Measurements from ENCODE around the gene NUMBL. TPM values are rescaled to one million over a fixed set of nuclear protein-coding genes. Genes with fewer than 3 reads are reported as not detected.
"Not testable (repeated sequence)": the region's sequence is repeated elsewhere in the genome, so short reads cannot be mapped to it uniquely, and the experiment has no call there.

The NUMBL gene
- total and polyA plus RNA-seq, 4 donors, result 1.1 to 4.6 (median 2.7) TPM

DNA sequence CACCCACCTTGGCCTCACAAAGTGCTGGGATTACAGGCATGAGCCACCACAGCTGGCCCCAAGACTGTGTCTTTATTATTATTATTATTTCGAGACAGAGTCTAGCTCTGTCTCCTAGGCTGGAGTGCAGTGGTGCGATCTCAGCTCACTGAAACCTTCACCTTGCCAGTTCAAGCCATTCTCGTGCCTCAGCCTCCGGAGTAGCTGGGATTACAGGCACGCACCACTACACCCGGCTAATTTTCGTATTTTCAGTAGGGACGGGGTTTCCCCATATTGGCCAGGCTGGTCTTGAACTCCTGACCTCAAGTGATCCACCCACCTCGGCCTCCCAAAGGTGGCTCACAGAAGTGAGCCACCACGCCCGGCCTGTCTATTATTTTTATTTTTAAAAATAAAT lies 38.1 kb downstream of the NUMBL start:
- H3K27me3 ChIP-seq (ENCODE audit: control insufficient read depth in 4 of 4, insufficient read depth in 4 of 4, low read length in 3 of 4); DNase-seq (ENCODE audit: low spot score); H3K4me1 ChIP-seq (ENCODE audit: control insufficient read depth in 4 of 4, insufficient read depth in 4 of 4, low read length in 3 of 4); H3K27ac ChIP-seq (ENCODE audit: low read depth in 1 of 2, low read length in 2 of 2); H3K36me3 ChIP-seq (ENCODE audit: control insufficient read depth in 4 of 4, insufficient read depth in 3 of 4, low read depth in 1 of 4, low read length in 3 of 4); H3K9ac ChIP-seq (ENCODE audit: low read depth in 1 of 2, low read length in 2 of 2); H3K4me3 ChIP-seq (ENCODE audit: low read depth in 1 of 3, low read length in 3 of 3); H3K9me3 ChIP-seq (ENCODE audit: control insufficient read depth in 4 of 4, low read length in 3 of 4): not testable (repeated sequence)
- 86% methylated on average over 11 of the region's 11 CpGs for WGBS

DNA sequence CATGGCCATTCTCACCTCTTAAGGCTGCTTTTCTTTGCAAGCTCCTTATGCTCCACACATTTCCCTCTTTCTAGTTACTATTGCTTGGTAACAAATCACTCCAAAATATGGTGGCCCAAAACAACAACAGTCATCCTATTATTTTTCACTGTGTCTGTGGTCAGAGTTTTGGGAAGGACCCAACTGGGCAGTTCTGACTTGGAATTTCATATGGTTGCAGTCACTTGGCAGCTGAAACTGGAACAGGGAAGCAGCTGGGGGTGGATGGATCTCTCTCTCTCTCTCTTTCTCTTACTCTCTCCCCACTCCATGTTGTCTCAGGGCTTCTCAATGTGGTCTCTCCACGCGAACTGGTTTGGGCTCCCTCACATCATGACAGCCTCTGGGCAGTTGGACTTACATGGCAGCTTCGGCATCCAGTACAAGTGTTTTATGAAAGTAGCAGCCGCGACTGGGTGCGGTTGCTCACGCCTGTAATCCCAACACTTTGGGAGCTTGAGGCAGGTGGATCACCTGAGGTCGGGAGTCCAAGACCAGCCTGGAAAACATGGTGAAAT lies 39.6 kb downstream of the NUMBL start:
- DNase-seq (ENCODE audit: low spot score), result no peak
- H3K9ac ChIP-seq (ENCODE audit: low read depth in 1 of 2, low read length in 2 of 2), result no peak overlapping the region

DNA sequence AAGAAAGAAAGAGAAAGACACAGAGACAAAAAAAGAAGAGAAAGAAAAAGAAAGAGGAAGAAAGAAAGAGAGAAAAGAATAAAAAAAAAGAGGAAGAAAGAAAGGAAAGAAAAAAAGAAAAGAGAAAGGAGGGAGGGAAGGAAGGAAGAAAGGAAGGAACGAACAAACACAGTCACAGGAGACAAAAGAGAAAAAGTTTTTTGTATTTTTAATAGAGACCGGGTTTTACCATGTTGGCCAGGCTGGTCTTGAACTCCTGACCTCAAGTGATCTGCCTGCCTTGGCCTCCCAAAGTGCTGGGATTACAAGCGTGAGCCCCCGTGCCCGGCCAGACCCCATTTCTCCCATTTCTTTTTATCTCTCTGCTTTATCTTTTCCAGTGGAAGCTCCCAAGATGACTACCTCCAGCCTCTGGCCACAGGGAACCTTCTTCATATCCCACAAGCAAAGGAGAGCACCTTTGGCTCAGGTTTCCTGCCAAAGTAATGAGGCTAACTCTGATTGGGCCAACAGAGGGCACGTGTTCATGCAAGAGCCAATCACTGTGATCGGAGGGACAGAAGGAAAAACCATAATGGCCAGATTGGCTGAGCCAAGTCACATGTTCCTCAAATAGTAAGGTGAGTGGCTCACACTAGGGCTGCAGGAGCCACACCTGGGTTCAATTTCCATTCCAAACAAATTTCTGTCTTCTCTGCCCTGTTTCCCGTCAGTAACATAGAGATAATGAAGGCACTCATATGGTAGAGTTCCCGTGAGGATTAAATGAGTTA lies 40.4 kb downstream of the NUMBL start:
- not testable (repeated sequence) for DNase-seq (ENCODE audit: low spot score); H3K9ac ChIP-seq (ENCODE audit: low read depth in 1 of 2, low read length in 2 of 2); H3K9me3 ChIP-seq (ENCODE audit: control insufficient read depth in 4 of 4, low read length in 3 of 4); H3K27me3 ChIP-seq (ENCODE audit: control insufficient read depth in 4 of 4, insufficient read depth in 4 of 4, low read length in 3 of 4); H3K4me1 ChIP-seq (ENCODE audit: control insufficient read depth in 4 of 4, insufficient read depth in 4 of 4, low read length in 3 of 4); H3K4me3 ChIP-seq (ENCODE audit: low read depth in 1 of 3, low read length in 3 of 3); H3K27ac ChIP-seq (ENCODE audit: low read depth in 1 of 2, low read length in 2 of 2); H3K36me3 ChIP-seq (ENCODE audit: control insufficient read depth in 4 of 4, insufficient read depth in 3 of 4, low read depth in 1 of 4, low read length in 3 of 4)
- WGBS, result 88% methylated on average over 9 of the region's 9 CpGs

More for the DNA sequence above, 39.6 kb downstream of the NUMBL start:
- 93% methylated on average over 8 of the region's 8 CpGs for WGBS
- Histone ChIP-seq H3K36me3 (ENCODE audit: control insufficient read depth in 4 of 4, insufficient read depth in 3 of 4, low read depth in 1 of 4, low read length in 3 of 4) (no peaks in the 10 kb centered on the region), H3K4me1 (ENCODE audit: control insufficient read depth in 4 of 4, insufficient read depth in 4 of 4, low read length in 3 of 4) (no peaks in the 10 kb centered on the region), H3K27me3 (ENCODE audit: control insufficient read depth in 4 of 4, insufficient read depth in 4 of 4, low read length in 3 of 4) (no peaks in the 10 kb centered on the region), H3K27ac (ENCODE audit: low read depth in 1 of 2, low read length in 2 of 2) (no peak overlapping the region), H3K4me3 (ENCODE audit: low read depth in 1 of 3, low read length in 3 of 3) (no peak overlapping the region), H3K9me3 (ENCODE audit: control insufficient read depth in 4 of 4, low read length in 3 of 4) (no peaks in the 10 kb centered on the region)
- TF ChIP-seq, protein P1, sequence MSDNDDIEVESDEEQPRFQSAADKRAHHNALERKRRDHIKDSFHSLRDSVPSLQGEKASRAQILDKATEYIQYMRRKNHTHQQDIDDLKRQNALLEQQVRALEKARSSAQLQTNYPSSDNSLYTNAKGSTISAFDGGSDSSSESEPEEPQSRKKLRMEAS (IDR thresholded peaks at IDR 0.05), result no peak
- no peak for TF ChIP-seq JUND (IDR thresholded peaks at IDR 0.05)
- no peak for TF ChIP-seq NR2F2 (IDR thresholded peaks at IDR 0.05)
- no peak for TF ChIP-seq FOXA1 (IDR thresholded peaks at IDR 0.05)
- TF ChIP-seq, protein P2, sequence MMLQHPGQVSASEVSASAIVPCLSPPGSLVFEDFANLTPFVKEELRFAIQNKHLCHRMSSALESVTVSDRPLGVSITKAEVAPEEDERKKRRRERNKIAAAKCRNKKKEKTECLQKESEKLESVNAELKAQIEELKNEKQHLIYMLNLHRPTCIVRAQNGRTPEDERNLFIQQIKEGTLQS (IDR thresholded peaks at IDR 0.05), result no peak
- TF ChIP-seq, protein P3, sequence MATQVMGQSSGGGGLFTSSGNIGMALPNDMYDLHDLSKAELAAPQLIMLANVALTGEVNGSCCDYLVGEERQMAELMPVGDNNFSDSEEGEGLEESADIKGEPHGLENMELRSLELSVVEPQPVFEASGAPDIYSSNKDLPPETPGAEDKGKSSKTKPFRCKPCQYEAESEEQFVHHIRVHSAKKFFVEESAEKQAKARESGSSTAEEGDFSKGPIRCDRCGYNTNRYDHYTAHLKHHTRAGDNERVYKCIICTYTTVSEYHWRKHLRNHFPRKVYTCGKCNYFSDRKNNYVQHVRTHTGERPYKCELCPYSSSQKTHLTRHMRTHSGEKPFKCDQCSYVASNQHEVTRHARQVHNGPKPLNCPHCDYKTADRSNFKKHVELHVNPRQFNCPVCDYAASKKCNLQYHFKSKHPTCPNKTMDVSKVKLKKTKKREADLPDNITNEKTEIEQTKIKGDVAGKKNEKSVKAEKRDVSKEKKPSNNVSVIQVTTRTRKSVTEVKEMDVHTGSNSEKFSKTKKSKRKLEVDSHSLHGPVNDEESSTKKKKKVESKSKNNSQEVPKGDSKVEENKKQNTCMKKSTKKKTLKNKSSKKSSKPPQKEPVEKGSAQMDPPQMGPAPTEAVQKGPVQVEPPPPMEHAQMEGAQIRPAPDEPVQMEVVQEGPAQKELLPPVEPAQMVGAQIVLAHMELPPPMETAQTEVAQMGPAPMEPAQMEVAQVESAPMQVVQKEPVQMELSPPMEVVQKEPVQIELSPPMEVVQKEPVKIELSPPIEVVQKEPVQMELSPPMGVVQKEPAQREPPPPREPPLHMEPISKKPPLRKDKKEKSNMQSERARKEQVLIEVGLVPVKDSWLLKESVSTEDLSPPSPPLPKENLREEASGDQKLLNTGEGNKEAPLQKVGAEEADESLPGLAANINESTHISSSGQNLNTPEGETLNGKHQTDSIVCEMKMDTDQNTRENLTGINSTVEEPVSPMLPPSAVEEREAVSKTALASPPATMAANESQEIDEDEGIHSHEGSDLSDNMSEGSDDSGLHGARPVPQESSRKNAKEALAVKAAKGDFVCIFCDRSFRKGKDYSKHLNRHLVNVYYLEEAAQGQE (IDR thresholded peaks at IDR 0.05), result no peak
- TF ChIP-seq FOXA2 (IDR thresholded peaks at IDR 0.05), result no peak
- no peak for TF ChIP-seq YY1 (IDR thresholded peaks at IDR 0.05)

All from liver (tissue), 9 donors.